GM19035 (cell line): ENCODE data around the gene APOL6.
"Not testable (repeated sequence)": the region's sequence is repeated elsewhere in the genome, so short reads cannot be mapped to it uniquely, and the experiment has no call there.

Experiments used
- ATAC-seq: cut with Tn5 transposase; IDR thresholded peaks from one replicate; pipeline ENCODE4 v1.9.1; 2021; ENCODE audit not compliant: unreplicated experiment

Gene APOL6

DNA sequence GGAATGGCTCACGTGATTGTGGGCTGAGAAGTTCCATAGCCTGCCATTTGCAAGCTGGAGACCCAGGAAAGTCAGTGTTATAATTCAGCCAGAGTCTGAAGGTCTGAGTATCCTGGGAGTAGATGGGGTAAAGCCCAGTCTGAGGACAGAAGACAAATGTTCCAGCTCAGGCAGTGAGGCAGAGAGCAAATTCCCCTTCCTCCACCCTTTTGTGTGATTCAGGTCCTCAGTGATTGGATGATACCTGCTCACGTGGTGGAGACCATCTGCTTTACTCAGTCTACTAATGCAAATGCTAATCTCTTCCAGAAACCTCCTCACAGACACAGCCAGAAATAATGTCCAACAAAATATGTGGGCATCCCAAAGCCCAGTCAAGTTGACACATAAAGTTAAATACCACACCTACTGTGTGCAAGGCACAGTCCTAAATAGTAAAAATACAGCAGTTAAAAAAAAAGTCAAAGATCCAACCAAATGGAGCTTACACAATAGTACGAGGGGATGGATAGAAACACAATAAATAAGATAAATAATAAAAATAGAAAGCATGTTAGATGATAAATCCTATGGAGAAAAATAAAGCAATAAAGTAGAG, 13.2 kb upstream of the APOL6 start:
- no peak for ATAC-seq

DNA sequence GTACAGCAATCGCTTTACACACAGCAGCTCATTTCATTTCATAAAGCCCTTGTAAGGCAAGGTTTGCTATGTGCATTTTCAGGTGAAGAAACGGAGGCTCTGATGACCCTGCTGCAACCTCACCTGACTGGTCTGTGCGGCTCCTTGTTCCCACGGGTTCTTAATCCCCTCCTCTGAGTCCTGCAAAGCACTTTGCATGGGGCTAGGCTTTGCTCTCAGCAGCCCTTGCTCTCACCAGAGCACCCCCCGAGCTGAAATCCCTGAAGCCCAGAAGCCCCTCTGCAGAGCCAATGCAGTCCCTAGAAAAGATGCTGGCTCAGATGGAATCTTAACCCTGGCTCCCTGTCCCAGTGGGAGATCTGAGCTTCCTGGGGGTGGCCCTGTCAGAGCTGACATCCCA, 11.0 kb upstream of the APOL6 start:
- ATAC-seq: no peak

DNA sequence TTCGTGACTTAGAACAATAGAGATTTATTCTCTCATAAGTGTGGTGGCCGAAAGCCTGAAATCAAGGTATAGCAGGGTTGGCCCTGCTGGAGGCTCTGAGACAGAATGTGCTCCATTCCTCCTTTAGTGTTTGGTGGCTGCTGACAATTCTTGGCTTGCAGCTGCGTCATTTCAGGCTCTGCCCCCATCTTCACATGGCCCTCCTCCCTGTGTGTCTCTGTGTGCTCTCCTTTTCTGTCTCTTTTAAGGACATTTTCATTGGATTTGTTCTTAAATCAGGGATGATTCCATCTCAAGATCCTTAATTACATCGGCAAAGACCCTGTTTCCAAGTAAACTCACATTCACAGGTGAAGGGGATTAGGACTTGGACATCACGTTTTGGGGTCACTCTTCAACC, 10.2 kb upstream of the APOL6 start:
- no peak for ATAC-seq

DNA sequence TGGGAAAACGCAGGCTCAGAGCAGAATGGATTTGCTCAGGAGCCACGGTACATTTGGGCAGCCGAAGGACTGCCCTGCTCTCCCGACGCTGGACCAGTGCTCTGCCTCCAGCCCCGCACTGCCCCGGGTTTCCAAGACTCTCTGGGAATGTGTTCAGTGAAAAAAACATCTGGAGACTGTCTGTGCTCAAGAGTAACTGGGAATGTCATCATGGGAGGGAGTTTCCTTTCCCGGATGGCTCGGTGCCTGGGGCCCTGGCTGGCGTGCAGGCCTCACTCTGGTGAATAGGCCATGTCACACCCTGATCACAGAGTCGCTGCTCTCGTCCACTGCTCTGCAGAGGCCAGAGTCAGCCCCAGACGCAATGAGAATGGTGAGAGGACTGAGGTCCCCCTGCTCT, 9.8 kb upstream of the APOL6 start:
- ATAC-seq: no peak

DNA sequence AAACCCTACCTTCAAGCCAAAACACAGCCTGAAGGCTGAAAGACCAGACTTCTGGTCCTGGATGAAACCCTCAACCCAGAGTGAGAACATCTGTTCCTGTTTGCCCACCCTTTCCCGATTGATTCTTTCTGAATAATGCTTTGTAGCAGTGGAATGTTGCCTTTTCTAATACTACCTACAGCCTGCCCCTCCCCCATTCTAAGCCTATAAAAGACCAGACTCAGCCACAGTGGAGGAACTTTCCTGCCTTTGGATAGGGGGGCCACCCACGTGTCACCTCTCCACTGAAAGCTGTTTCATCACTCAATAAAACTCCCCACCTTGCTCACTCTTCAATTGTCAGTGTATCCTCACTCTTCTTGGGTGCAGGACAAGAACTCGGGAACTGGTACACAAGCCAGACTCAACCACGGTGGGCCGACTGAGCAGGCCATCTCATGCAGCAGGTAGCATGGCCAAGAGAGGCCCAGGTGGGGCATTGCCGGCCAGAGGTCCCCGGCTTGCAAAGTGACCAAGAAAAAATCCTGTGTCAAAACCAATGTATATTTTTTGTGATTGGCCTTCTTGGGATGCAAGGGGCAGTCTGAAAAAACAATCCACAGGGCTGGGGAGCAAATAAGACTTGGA, 6.6 kb upstream of the APOL6 start:
- ATAC-seq: no peak

DNA sequence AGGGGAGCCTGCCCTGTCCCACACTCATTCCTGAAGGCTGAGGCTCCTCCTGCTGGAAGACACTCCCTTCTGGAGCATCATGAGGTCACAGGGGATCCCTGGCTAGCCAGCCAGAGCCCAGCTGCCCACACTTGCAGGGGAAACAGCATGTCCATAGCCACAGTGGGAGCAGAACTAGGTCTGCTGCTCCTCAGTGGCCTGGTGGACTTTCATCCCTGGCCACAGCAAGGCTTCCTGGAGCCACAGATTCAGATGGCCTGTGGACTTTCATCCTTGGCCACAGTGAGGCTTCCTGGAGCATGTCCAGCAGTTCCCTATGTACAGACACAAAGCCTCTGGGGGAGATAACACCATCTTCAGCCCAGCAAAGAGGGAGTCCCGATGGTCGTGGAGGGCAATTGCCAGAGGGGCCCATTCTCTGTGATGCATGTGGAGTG, 5.9 kb upstream of the APOL6 start:
- no peak for ATAC-seq

DNA sequence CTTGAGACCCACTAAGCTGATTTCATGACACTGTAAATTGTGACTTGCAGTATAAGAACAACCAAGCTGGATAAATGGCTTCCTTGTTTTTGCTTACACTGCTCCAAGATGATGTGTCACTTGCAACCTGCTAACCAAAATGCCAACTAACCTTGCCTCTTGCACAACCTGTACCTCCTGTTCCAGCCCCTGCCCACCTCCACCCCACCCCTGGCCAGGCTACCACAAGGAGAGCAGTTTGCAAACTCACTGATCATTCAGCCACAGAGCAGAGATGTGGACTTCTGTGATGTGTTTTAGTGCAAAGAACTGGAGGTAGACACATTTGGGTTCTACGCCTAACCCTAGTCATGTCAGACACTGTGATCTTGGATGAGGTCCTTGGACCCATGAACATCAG, 4.3 kb upstream of the APOL6 start:
- no peak for ATAC-seq

DNA sequence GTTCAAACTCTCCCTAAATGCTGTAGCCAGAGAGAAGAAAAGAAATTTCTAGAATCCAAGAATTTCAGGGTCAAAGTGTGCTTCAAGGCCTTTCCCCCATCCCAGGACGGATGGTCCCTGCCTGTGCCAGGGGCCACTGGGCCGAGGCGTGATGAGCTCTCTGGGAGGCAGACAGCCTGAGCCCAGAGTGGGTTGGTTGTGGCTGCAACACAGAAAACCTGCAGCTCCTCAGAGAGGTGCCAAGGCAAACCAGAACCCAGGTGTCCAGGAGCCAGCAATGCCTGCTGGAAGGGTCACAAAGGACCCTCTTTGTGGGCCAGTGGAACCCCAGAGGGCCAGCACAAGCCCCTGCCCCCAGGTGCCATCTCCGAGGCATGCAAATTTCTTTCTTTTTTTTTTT, 2.6 kb upstream of the APOL6 start:
- no peak for ATAC-seq

DNA sequence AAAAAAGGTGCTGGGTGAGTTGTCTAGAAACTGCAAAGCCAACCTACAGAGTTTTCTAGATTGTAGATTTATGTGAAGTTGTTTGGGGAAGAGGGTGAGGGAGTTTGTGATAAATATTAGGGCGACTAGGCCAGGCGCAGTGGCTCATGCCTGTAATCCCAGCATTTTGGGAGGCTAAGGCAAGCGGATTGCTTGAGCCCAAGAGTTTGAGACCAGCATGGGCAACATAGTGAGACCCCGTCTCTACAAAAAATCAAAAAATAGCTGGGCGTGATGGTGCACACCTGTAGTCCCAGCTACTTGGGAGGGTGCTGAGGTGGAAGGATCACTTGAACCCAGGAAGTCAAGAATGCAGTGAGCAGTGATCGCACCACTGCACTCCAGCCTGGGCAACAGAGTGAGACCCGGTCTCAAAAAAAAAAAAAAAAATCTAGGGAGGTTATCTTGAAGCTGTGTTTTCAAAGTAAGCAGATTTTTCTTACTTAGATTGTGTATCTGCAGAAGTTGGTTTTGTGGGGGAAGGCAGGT, 844 bp downstream of the APOL6 start:
- ATAC-seq: no peak

DNA sequence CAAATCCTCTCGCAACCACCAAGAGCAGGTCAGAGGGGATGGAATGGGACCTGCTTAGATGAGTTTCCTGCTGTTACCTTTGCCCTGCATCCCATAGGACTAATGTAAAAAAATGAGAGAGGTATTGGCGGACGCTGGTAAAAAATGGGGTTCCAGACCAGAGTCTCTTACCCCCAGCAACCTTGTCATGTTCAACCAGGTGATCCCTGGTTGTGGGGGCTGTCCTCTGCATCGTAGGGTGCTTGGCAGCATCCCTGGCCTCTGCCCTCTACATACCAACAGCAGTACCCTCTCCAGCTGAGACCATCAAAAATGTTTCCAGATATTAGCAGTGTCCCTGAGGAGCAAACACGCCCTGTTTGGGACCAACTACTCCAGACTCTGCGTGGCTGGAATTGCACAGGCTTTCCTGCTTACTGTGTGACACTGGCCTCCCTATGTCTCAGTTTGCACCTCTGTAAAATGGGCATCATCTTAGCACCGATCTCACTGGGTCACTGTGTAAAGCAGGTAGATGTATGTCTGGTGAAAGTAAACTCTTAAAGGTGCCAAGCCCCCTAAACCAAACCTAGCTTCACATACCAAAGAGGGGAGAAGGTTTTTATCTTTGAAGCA, 1.5 kb downstream of the APOL6 start:
- ATAC-seq: no peak

DNA sequence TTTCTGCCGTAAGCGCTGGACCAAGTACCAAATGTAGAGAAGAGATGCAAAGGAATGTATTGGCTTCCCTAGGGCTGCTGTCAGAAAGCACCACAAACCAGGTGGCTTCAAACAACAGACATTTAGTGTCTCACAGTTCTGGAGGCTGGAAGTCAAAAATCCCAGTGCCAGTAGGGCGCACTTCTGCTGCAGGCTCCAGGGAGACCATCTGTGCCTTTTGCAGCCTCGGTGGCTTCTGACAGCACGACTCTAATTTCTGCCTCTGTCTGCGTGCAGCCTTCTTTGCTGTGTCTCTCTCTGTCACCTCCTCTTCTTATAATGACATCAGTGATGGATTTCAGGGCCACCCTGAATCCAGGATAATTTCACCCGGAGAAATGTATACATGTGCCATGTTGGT, 2.8 kb downstream of the APOL6 start:
- ATAC-seq: no peak

DNA sequence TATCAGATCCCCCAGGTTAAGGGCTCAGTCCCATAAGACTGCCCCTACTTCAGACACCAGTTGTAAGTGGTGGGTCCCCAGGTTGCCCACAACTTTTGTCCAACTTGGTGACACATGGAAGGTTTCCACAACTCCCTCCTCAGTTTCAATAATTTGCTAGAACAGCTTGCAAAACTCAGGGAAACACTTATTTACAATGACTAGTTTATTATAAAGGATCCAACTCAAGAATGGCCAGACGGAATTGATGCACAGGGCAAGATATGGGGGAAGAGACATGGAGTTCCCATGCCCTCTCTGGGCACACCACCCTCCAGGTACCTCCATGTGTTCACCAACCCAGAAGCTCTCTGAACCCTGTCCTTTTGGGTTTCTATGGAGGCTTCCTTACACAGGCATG, 5.6 kb downstream of the APOL6 start:
- no peak for ATAC-seq

DNA sequence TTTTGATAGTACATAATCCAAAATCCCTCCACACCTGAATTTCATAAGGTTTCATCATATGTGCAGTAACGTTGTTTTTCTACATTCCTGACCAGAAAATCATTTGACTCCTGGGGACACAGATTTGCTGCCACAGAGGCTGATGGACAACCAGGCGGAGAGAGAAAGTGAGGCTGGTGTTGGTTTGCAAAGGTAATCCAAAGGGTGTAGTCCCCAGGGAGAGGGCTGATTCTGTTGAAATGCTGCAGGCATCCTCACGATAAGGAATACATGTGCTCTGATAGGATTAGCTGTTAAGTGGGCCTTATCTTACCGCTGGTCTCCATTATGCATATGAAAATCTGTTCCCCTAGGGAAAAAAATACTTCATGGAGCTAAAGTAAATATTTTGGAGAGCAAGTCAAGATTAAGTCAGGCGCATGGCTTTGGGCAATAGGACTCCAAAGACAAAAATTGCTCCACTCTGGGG, 8.1 kb downstream of the APOL6 start:
- ATAC-seq: no peak

DNA sequence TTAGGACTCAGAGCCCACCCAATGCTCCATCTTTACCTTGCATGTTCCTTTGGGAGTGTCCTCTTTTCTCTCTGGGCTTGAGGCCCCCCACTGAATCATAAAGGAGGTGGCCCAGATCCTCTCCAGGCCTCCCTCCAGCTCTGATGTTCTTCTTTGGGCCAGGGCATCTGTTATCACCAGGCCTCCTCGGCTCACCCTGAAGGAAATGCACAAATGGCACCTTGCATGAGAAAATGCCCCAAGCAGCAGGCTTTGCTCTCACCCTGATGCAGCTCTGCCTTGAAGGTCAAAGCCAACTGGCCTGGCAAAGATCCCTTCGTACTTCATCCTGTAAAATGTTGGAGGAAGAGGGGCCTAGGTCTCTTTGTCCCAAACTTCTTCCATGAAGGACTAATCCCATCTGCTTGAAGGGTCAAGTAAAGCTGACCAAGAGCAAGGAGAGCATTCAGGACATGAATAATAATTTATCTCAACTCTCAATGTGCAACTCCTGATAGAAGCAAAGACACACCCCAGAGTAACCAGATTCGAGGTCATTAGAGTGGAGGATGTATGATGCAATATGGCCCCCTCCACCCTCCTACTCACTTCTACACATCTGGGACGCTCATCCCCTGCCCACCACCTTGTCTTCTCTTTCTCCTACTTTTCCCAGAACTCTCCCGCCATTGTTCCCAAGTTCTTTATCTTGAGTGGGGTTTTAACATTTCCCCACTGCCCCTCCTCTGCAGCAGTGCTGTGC, 9.5 kb downstream of the APOL6 start:
- no peak for ATAC-seq

DNA sequence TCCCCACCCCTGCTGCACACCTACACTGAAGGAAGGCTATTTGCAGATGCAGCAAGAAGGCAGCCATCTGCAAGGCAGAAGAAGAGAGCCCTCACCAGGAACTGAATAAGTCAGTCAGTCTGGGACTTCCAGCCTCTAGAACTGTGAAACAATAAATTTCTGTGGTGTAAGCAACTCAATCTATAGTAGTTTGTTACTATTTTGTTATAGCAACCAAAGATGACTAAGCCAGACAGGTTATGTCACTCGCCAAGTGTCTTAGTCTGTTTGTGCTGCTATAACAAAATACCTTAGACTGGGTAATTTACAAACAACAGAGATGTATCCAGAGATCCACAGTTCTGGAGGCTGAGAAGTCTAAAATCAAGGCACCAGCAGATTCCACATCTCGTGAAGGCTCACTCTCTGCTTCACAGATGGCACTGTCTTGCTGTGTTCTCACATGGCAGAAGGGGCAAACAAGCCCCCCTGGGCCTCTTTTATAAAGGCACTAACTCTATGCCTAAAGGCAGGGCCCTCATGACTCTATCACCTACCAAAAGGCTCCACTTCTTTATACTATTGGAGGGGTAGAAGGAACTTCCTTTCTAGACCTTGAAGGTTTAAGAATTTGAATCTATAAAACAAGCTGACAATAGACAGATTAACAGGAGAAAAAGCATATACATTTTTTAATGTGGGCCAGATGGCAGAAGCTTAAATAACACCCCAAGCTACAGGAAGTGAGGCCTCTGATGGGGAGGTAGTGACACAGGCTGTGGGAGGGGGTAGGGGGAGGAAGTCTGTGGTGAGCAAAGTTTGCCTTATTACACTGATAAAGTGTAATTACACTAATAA, 12.3 kb downstream of the APOL6 start:
- ATAC-seq: no peak

DNA sequence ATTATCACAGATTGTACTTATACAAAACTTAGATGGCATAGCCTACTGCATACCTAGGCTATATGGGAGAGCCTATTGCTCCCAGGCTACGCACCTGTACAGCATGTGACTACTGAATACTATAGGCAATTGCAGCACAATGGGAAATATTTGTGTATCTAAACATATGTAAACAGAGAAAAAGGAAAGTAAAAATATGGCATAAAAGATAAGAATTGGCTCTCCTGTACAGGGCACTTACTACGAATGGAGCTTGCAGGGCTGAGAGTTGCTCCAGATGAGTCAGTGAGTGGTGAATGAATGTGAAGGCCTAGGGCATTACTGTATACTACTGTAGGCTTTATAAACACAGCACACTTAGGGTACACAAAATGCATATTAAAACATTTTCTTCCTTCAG, 13.2 kb downstream of the APOL6 start:
- no peak for ATAC-seq

DNA sequence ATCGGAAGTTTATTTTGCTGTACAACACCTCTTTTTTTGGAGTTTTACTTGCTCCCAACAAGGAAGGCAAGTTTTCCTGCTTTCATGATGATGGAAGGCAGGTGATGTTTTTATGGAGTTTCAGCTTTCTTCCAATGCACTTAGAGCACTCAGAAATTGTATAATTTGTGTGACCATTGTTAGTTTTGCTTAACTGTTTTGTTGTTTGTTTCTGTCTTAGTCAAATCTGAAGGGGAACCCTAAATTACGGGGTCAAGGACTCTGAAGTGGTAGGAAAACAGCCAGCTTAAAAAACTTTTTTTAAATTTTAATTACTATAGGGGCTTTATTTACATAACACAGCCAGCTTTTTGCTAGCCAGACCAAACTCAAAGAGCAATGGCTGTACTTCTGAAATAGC, 14.7 kb downstream of the APOL6 start:
- no peak for ATAC-seq

DNA sequence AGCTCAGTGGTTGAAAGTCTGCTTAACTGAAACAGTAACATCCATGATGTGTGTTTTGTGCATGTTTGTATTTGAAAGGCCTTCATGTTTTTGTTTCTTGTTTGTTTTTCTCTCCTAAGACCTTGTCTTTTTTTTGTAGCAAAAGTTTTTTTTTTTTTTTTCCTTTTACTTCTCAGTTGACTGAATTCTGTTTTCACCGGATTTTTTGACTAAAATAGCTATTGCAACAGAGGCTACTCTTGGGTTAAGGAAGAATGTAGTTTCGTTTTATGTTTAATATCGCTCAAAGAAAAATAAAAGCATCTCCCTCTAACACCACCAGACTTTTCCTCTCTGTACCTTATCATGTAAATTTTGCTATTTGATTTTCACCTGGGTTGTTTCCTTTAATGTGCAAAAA, 15.1 kb downstream of the APOL6 start:
- no peak for ATAC-seq

DNA sequence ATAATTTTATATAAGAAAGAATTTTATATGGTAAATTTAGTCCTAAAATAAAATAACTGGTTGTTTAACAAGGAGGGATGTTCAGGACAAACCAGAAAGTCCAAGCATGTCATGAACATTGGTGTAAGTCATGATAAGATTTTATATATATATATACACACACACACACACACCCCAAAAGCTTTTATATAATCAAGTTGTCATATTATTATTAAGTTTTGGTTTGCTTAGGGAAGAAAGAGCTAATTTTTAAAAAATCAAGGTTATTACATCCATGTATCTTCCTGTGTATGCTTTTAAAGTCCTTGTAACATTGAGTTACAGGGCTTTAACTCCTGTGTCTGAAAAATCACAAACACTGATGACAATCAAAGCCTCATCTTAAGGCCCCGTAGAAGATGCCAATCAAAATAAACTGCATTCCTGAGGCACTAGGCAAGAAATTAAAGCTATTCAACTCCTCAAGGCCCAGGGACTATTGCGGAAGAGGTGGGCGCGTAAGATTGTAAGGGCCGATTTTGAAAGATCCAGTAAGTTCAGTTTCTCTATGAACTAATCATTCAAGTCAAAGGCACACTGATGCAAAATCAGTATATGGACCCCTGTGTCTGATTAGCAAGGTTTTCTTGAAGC, 16.8 kb downstream of the APOL6 start:
- no peak for ATAC-seq

DNA sequence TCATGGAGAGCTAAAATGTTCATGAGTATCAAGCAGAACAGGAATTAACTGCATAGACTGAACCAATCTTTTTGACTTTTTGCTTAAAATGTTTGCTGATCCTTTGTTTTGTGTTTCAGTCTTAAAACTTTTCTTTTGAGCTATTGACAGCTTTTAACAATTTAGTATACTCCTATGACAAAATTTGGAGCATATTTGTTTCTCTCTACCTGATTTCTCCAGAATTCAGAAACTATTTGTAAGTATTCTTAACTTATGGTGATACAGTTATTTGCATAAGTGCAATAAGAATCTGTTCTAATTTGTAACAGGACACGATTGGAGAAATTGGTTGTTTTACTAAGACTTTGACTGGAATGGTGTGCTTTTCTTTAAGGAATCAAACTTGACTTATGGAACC, 18.5 kb downstream of the APOL6 start:
- ATAC-seq: not testable (repeated sequence)
